Cardiac fibroblast (primary cell): ENCODE data around the gene SCN8A.

Experiments
- DNase-seq, 2 donors: peaks; one replicate each; pipeline versions ENCODE4 v3.0.0 to v3.0.0-alpha.2; 2010; ENCODE audit warnings: low read depth in 2 of 2
- H3K4me3 ChIP-seq, 2 donors: replicated peaks in 1 of 2; 1 replicate in 1 of 2; 2 replicates in 1 of 2; pipeline ENCODE4 v1.5.1; 2011; ENCODE audit warnings: low read depth in 2 of 2, low read length in 2 of 2, mild to moderate bottlenecking in 2 of 2, moderate library complexity in 1 of 2
- CTCF ChIP-seq: IDR thresholded peaks from one replicate; pipeline ENCODE4 v1.5.1; 2011; ENCODE audit warnings: low read depth, mild to moderate bottlenecking, low read length, inconsistent platforms

The SCN8A gene

GRCh38 chr12:51798501-51798900, 207.5 kb downstream of the SCN8A start:
- no peak for DNase-seq
- no peak for TF ChIP-seq CTCF
- H3K4me3 ChIP-seq = no peak overlapping the region

GRCh38 chr12:51801027-51801426, 210.0 kb downstream of the SCN8A start:
- DNase-seq = no peak
- no peak overlapping the region for H3K4me3 ChIP-seq
- TF ChIP-seq CTCF = no peak

GRCh38 chr12:51806896-51807295, 215.9 kb downstream of the SCN8A start:
- TF ChIP-seq CTCF = no peak
- no peak for DNase-seq
- H3K4me3 ChIP-seq = no peak overlapping the region

GRCh38 chr12:51809193-51809592, 218.2 kb downstream of the SCN8A start:
- H3K4me3 ChIP-seq = no peak overlapping the region
- no peak for DNase-seq
- no peak for TF ChIP-seq CTCF

GRCh38 chr12:51811203-51812202, 220.5 kb downstream of the SCN8A start:
- DNase-seq = no peak
- TF ChIP-seq CTCF = no peak
- no peak overlapping the region for H3K4me3 ChIP-seq

GRCh38 chr12:51812871-51813270, 221.8 kb downstream of the SCN8A start:
- H3K4me3 ChIP-seq = no peak overlapping the region
- TF ChIP-seq CTCF = no peak
- DNase-seq = no peak
